ENCODE results near the gene ADAM10.

The ADAM10 gene

DNA sequence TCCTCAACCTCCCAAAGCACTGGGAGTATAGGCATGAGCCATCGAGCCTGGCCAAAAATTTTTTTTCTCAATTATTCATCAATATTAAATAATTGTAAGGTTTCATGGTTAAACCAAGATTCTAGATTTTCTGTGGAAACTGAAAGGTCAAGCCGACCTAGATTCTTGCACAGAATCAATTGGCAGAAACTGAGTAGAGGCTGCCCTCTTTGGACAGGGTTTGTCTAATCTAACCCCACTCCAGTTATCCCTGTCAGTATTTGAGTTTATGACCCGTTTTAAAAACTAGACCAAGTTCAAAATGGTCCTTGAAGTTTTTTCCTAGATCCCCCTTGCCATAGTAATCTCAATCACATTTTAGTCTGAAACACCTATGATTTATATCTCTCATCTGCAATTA is 8.6 kb upstream of the ADAM10 start:
- DNase-seq (ENCODE audit: low read depth in 2 of 2) = no peak

DNA sequence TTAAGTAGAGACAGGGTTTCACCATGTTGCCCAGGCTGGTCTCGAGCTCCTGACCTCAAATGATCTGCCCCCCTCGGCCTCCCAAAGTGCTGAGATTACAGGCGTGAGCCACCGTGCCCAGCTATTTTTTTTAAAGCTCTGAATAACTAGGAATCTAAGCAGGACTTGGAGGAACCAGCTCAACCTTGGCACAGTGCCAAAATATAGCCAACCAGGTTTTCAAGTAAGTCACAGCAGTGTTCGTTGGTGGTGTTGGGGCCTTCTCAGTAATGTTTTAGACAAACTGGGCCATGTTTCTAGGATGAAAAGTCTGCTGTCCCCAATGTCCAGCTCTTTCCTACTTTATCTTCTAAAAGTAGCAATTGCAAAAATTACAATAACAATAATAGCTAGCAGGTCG is 6.4 kb upstream of the ADAM10 start:
- DNase-seq (ENCODE audit: low read depth in 2 of 2) = no peak

DNA sequence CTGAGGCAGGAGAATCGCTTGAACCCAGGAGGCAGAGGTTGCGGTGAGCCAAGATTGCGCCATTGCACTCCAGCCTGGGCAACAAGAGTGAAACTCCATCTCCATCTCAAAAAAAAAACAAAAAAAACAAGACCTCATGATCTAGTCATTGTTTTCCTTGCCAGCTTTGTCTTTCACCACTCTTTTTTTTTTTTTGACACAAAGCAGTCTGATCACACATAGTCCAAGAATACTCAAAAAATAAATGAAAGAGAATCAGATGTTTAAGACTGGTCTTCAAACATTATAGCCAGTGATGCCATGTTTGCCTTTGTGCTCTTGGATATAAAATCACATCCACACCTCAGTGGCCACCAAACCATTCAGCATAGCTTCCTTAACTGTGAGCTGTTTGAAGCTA is 5.8 kb upstream of the ADAM10 start:
- DNase-seq (ENCODE audit: low read depth in 2 of 2) = no peak

DNA sequence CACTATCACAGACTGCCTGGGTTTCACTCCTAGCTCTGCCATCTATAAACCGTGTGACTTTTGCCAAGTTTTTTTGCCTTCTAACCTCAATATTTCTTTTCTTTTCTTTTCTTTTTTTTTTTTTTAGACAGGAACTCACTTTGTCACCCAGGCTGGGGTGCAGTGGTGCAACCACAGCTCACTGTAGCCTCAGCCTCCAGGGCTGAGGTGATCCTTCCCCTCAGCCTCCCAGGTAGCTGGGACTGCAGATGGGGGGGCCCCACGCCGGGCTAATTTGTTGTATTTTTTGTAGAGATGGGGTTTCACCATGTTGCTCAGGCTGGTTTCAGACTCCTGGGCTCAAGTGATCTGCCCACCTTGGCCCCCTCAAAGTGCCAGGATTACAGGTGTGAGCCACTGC is 3.2 kb upstream of the ADAM10 start:
- DNase-seq (ENCODE audit: low read depth in 2 of 2) = no peak

DNA sequence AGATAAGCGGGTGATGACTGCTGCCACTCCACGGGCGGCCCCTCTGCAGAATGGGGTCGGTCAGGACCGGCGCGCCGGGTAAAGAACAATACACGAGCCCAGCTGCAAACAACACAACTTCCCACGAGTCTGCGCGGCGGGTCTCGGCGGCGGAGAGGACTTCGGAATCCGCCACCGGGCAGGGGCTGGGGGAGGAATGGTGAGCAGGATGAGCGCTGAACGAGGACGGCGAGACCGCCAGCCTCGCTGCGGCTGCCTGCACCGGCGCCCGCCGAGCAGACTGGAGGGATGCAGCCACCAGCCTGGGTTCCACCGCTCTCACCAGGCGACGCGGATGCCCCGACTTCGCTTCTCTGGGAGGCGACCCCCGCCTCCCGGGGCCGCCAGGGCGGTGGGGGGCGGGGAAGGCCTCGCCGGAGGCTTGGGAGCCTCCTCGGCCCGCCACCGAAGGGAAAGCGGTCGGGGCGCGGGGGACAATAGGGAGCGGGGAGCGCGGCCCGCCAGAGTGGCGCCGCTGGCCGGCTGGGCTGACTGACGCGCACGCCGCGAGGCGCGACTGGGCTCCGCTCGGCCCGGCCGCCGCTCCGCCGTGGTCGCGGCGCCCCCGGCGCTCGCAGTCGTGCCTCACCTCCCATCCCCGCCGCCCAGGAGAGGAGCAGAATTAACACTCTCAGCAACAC is 515 bp downstream of the ADAM10 start:
- DNase-seq (ENCODE audit: low read depth in 2 of 2) = peak; percentile 8 to 13

DNA sequence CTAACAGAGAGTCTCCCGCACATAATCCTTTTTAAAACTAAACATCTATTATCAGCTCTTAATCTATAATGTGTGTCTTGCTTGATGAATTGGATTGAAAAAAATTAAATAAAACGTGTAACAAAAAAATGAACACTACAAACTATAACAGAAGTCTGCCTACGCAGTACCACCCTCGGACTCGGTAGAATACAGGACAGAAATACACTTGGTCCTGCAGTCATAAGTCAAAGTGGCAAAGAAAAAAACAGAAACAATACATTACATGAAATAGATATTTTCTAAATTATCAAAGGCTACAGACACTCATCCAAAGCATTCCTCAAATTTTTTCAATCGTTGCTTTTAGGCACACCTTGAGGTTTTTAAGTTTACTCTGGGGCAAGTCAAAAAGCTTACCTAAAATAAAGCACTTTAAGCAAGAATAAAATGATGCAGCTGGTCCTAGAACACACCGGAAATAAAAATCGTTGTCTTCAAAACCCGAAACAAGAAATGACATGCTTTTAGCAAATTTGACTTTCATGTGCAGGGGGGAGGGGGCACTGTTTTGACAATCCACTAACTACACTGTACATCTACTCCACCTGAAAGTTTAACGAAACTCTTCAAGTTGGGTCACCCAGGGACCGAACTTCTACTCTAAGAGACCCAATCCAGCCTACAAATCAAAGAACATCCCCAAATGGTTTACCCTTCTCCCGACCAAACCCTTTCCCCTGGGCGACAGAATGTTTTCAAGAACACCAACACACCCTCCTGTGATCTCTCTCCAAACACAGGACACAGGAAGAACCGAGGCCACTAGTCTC is 1.3 kb downstream of the ADAM10 start:
- DNase-seq (ENCODE audit: low read depth in 2 of 2) = peak in 1 of 2 donors; percentile 15

DNA sequence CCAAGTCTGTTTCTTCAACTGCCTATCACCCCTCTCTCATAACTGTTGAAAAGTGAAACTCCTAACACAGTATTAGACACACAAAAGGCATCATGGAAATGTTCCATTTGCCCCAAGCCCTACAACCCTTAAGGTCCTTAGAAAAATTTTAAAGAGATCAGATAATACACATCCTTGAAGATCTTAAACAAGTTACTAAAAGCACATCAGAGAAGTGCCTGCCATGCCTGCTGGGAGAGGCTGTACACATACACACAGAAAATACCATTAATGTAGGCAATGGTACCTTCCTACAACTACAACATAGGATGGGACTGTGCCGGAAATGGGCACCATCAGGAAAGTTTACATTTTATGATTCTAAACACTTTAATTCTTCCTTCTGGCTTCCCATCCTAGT is 3.3 kb downstream of the ADAM10 start:
- no peak for DNase-seq (ENCODE audit: low read depth in 2 of 2)

DNA sequence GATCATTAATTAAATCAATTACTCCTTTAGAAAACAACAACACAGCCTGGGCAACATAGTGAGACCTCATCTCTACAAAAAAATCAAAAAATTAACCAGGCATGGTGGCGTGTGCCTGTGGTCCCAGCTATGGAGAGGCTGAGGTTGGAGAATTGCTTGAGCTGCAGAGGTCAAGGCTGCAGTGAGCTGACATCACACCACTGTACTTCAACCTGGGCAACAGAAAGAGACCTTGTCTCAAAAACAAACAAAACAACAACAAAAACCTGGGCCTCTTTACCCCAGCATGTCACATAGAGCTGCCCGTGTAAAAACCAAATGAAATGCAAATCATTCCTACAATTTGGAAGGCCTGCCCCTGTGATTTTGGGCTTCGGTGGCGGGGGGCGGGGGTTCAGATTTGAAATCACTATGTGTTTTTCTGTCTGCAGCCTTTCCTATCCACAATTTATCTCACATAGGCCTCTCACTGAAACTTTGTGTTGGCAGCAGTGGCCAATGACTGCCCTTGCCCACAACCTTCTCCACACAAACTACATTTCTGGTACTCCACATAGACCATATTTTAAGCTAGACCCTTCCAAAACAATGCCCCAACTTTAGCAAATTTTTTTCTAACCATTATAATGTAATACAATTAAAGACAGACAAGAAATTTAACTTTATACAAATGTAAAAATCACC is 6.5 kb downstream of the ADAM10 start:
- DNase-seq (ENCODE audit: low read depth in 2 of 2) = no peak

DNA sequence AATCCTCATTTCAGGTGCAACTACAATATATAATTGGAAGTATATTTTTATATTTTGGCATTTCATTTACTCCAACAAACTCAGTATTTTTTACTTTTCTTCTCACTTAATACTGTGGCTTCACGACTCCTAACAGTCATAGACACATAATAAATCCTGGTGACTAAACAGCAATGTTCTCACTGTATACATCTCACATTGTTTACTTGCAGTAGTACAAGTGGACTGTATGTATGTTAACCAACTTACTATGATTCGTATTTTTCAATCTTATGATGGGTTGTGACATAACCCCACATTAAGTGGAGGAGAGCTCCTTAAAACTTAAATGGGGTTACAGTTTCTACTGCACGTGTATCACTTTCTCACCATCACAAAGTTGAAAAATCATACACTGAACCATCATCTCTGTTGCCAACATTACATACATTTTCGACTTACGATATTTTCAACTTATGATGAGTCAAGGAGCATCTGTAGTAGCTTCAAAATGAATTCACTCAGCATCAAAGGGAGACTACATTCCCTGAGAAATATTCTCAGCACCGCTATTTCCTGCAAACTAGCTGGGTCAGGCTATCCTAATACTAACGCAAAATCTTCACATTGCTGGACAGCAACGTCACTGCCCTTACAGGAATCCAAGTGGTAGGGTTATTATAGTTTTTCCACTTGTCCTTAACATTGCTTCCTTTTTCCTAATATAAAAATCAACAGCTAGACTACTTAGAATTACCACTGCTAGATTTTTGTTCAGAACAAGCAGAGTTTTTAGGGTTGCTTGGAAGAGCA is 7.3 kb downstream of the ADAM10 start:
- no peak for DNase-seq (ENCODE audit: low read depth in 2 of 2)

DNA sequence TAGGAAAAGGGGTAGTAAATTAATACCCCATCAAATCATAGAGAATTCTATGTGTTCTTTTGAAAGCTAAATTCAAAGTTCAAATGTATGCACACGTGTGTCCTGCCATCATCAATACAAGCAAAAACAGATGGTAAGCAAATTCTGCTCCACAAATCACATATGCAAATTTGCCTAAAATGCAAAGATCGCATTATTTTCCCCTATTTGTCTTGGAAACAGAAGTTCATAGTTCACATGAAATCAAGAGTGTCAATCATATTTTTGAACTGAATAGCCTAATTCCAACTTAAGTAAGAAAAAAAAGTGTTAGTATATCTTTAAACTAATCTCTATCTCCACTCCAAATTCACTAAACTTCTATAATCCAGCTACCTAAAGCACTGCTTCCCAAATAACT is 8.5 kb downstream of the ADAM10 start:
- no peak for DNase-seq (ENCODE audit: low read depth in 2 of 2)

DNA sequence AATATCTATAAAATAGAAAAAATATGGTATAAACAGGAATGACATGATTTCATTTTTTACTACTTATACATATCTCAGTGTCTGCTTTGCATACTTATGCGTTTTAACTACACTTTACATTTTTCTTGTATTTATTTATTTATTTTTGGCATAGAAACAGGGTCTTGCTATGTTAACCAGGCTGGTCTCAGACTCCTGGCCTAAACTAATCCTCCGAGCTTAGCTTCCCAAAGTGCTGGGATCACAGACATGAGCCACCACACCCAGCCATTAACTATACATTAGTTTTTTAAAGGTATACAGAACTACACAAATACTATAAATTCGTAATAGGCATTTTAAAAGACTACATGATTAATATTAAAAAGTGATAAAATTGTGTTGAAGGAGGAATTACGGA is 9.1 kb downstream of the ADAM10 start:
- DNase-seq (ENCODE audit: low read depth in 2 of 2) = no peak

DNA sequence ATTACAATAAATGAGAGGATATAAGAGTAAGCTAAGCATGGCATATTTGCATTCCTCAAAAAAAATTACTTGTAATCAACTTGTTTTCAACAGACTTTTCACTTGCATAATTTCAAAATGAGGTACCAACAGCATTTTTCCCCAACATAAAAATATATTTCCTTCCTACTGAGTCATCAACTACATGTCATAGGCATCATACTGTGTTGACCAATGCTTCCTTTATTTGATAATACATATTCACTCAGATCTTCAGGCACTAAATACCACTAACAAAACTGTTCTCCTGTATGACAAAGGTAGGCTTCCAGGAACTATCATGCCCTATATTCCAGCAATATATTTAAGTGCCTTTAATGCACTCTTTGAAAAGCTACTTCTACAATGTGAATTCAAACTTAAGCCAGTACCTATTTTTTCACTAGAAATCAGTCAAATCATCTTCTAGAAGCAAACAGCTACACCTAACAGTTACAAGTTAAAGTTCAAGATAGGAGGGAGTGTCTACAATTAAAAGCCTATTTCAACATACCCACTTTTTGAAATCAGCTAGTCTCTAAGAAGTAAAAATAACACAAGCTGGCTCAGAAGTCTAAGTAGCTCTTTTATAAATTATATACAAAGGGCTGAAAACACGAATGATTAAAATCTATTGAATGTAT is 11.3 kb downstream of the ADAM10 start:
- DNase-seq (ENCODE audit: low read depth in 2 of 2) = no peak

DNA sequence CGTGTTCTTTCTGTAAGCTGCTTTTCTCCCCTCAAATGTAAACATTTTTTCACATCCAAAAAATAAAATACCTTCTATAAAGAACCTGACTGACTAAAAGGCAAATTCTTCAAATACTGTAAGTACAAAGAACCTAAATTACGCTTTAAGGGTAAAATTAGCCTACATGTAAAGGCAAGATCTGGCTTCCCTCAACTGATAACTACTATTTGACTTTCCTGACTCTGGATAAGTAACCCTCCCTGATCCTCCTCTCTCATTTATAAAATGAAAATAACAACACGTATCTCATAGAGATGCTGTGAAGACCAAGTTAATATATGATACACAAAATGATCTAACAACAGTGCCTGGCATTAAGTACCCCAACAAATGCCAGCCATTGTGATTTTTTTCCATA is 12.2 kb downstream of the ADAM10 start:
- no peak for DNase-seq (ENCODE audit: low read depth in 2 of 2)

DNA sequence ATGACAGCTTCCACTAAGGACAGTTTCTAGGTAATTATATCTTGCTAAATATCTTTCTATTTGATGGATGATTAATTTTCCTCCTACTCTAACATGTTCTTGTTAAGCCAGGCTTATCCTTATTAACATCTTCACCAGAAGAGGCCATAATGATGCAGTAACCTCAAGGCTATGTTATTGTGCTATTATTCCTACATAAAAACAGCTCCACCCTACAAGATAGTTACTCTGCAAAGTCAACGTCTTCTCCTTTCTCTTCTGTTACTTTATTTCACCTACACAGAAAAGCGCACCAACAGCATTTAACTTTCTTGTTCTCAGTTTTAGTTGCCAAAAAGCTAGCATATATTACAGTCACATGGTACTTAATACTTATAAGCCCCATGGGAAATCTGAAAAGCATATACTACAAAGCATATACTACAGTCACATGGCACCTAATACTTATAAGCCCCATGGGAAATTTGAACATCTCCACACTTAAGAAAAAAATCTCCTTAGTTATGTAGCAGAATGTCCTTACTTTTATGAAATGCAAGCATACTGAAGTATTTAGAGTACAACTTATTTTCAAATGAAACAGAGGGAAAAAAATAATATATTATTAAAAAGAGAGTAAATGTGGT is 13.4 kb downstream of the ADAM10 start:
- no peak for DNase-seq (ENCODE audit: low read depth in 2 of 2)

DNA sequence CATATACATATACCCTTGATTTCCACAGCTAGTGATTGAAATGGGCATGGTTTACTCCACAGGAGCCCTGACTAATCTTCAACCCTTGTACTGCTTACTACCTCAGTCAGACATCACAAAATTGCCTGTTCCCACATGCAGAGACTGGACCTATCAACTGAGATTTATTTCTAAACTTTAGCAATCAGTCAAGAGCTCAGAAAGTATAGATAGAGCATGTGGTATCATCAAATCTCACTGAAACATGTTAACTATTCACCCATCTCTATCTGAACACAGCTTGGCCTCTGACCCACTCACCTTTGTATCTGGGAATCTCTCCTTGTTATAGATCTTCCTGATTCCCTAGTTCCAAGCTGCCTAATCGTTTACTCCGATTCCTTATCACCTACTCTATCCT is 14.6 kb downstream of the ADAM10 start:
- DNase-seq (ENCODE audit: low read depth in 2 of 2) = no peak

DNA sequence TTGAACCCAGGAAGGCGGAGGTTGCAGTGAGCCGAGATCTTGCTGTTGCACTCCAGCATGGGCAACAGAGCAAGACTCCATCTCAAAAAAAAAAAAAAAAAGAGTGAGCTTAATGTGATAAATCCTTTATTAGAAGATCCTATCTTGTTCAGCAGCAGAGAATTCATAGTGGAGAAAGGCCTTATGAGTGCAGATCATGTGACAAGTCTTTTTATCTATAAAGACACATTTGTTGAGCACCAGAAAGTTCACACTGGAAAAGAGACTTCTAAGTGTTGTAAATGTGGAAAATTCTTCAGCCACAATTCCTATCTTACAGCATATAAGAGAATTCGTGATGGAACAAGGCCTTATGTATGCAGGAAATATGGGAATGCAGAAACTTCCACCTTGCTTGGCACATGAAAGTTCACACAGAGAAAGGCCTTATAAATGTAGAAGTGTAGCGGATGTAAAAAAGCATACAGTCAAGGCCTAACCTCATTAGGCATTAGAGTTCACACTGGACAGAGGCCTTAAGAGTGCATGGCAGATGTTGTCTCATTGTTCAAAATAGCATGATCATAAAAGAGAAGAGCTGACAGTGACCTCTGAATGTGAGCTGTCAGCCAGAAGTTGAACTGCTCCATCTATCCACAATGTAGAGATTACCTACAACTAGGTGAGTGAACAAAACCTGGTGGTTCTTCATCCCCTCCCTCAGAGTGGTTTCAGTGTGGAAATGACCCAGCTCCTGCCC is 16.7 kb downstream of the ADAM10 start:
- no peak for DNase-seq (ENCODE audit: low read depth in 2 of 2)

DNA sequence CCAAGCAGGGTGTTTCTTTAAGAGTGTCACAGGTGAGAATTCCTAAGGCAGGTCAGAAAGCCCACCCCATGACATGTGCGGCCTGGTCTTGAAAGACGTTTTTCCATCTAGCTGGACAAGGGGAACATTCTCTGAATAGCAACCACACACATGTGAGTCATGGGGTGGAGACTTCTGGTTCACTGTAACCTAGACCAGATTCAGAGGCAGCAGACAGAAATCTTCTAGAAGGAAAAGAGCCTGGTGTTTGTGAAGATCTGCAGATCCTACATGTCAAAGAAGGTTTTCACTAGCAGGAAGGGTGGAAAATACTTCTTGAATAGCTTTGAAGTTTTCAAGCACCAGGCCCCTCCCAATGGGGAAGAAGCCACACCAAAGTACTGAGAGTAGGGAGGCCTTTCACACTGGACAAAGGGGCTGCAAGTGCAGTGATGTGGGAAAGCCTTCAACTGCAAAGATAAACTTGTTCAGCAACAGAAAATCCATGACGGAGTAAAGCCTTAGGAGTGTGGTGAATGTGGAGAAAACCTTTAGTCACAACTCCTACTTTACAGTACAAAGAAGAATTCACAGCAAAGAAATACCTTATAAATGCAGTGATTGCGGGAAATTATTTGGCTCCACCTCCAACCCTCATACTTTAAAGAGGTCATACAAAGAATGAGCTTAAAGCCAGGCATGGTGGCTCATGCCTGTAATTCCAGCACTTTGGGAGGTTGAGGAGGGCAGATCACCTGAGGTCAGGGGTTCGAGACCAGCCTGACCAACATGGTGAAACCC is 17.6 kb downstream of the ADAM10 start:
- no peak for DNase-seq (ENCODE audit: low read depth in 2 of 2)

DNA sequence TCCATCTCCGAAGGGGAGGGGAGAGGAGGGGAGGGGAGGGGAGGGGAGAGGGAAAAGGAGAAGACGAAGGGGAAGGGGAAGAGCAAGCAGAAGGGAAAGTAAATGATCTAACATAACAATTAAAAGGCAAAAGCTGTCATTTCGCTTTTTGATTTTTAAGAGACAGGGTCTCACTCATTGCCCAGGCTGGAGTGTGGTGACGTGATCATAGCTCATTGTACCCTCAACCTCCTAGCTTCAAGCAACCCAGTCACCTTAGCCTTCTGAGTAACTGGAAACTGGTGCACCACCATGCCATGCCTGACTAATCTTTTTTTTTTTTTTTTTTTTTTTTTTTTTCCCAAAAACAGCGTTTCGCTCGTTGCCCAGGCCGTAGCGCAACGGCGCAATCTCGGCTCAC is 22.6 kb downstream of the ADAM10 start:
- no peak for DNase-seq (ENCODE audit: low read depth in 2 of 2)

DNA sequence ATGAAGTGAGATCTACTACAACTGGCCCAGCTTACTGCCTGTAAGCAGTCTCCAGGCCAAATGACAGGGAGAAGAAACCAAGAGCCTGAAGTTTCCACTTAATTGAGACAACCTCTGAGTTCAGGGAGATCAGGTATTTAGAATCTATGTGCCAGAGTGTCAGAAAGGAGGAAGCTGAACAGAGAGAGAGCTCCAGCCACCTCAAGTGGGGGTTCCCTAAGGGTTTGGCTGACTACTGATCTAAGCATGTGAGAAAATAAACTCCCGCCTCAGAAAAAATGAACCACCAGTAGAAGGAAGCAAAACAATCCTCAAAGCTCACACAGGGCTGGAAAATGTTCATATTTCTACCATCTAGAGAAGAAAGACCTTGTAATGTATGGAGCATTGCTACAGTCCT is 25.0 kb downstream of the ADAM10 start:
- DNase-seq (ENCODE audit: low read depth in 2 of 2) = no peak

DNA sequence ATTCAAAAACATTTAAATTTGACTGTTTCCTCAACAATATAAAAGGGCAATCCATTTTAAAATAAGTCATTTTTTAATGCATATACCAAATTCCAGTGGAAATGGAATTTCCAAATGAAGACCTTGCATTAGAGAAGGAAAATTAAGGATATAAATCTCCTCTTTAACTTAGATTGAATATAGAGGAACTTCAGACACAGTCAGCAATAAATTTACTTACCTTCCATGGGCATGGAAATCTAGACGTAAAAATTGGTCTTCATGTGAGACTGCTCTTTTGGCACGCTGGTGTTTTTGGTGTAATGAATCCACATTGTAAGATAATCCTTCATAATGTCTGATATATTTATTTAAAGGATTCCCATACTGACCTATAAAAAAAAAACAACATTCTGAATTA is 32.1 kb downstream of the ADAM10 start:
- no peak for DNase-seq (ENCODE audit: low read depth in 2 of 2)

Measured in stimulated activated CD8-positive, alpha-beta memory T cell treated with anti-CD3 and anti-CD28 coated beads, Interleukin-15, amount 100 ng/mL, for 48 hours (primary cell).